Hematopoietic multipotent progenitor cell treated with erythropoietin and hydrocortisone succinate and interleukin-3 and kit ligand, for 8 days (in vitro differentiated cells): ENCODE data around the gene TREM1.
"Not testable (repeated sequence)": the region's sequence is repeated elsewhere in the genome, so short reads cannot be mapped to it uniquely, and the experiment has no call there.

Source experiments
- DNase-seq: peaks from one replicate; pipeline ENCODE4 v3.0.0-alpha.2; 2015

Gene TREM1

DNA sequence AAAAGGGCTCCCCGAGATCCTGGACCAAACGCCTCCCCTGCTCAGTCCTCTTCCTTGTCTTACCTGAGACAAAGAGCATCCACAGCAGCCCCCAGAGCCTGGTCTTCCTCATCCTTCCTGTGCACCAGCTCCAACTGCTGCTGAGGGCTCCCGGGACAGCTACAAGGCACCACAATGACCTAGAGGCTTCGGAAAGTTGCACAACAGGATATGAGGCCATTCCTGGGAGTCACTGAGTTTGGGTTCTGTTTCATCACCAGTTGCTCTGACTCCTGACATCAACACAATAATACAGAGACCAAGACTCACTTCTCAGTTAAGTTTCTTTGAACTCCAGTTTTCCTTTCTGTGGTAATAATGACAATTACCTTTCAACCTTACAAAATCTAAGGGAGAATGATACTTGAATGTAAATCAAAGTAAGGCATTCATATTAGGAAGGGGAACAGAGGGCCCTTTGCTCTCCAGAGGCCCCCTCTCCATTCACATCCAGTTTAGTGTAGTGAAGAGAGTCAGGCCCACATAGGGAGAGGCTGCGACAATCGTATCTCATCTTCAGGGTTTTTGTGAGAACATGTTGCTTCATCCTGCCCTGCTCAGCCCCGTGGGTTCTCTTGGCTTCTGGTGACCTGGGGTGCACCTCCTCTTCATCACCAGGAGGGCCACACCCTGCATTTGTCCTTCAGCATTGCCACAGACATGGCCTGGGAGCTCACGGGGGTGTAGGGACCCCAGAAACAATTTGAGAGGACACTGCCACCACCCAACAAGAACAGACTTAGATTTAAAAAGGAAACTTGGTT is at the start of gene TREM1:
TREM1 (minus strand) TSS at position 139 of the 803 bp plus-strand sequence; CDS start at position 112, 27 bp downstream.
- DNase-seq = peak; percentile 4

DNA sequence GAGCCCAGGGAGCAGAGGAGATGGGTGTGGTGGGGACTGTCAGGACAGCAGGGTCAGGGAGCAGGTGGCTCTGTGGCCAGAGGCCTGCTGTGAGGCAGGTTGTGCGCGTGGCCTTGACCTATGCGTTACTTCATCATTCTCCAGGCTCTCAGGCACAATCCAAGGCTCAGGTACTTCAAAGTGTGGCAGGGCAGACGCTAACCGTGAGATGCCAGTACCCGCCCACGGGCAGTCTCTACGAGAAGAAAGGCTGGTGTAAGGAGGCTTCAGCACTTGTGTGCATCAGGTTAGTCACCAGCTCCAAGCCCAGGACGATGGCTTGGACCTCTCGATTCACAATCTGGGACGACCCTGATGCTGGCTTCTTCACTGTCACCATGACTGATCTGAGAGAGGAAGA is 49.5 kb upstream of the TREM1 start:
- DNase-seq = no peak

GRCh38 chr6:41335296-41335695 is 48.8 kb upstream of the TREM1 start, which contains the start of gene NCR2:
NCR2 (plus strand) TSS chr6:41335608; CDS start chr6:41335877, 269 bp downstream.
- no peak for DNase-seq

GRCh38 chr6:41334482-41335040 is 48.1 kb upstream of the TREM1 start:
- DNase-seq = no peak

DNA sequence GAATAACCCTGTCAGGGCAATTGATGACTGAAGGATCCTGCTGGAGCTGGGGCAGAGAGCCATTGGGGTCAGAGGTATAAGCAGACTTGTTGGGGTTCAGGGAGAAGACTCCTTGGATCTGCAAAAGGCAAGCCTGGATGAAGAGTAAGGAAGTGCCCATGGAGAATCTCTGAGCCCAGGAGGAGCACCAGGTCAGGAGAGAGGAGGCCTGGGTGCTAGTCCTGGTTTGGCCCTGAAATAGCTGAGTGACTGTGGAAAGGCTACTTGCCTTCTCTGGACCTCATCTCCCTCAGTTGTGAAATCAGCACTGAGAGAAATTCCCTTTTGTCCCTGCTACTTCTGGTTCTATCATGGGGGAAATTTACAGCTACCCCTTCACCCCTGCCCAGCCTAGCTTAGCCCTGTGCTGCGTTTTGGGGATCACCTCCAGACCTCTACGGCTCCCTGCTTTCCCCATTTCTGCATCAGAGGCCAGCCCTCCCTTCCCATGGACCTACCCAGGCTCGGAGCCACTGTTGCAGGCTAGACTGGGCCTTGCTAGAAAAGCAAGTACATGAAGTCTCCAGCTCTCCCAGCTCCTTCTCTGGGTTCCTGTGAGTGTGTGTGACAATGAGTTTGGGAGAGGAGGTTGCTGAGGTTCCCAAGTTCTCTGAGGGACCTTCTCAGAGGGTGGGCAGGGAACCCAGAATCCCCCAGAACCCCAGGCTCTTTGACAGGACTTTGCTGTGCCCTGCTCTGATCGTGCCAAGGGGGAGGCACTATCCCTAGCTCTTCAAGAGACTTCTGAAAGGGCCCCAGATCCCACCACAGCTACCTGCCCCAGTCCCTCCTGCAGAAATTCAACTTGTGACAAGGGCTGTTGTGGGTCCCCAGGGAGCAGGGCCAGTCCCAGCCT is 46.6 kb upstream of the TREM1 start:
- no peak for DNase-seq

DNA sequence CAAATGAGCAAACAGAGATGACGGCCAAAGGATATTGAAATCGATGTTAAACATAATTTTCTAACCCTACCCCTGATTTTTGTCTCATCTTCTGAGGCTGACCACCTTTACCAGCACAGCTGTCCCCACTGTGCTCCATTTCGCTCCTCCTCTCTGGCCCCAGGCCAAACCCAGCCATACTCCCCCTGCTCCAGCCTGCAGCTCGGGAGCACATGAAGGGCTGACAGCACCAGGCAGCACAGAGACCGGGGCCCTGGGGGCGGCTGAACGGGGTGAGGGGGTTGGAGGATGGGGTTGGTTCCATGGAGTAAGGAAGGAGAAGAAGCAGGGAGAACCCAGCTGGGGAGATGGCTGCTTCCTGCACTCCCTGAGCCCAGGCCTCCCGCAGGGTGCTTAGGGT is 45.8 kb upstream of the TREM1 start:
- no peak for DNase-seq

- no peak for DNase-seq
Observed at GRCh38 chr6:41331401-41332150, 45.1 kb upstream of the TREM1 start.

- DNase-seq = no peak
Observed at GRCh38 chr6:41327177-41327576, 40.7 kb upstream of the TREM1 start.

DNA sequence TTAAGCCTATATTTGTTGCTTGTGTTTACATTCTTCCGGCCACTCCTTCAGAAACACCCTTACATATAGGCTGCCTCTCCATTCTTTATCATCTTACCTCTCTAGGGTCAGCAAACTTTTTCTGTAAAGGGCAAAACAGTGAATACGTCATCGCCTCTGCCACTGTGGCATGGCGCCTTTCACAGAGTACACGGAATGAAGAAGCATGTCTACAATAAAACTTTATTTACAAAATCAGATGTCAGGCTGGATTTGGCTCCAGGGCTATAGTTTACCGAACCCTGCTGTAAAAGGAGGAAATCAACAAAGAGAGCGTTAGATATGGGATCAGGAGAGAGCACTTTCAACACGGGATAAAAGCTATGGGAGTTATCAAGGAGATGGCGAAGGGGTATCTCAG is 39.6 kb upstream of the TREM1 start:
- DNase-seq = no peak

GRCh38 chr6:41325446-41326066 is 39.1 kb upstream of the TREM1 start:
- peak; percentile 91 for DNase-seq

- no peak for DNase-seq
Observed at GRCh38 chr6:41321183-41321582, 34.7 kb upstream of the TREM1 start.

GRCh38 chr6:41318654-41319565 is 32.4 kb upstream of the TREM1 start:
- peak; percentile 88 for DNase-seq

- no peak for DNase-seq
Observed at GRCh38 chr6:41318261-41318653, 31.8 kb upstream of the TREM1 start.

DNA sequence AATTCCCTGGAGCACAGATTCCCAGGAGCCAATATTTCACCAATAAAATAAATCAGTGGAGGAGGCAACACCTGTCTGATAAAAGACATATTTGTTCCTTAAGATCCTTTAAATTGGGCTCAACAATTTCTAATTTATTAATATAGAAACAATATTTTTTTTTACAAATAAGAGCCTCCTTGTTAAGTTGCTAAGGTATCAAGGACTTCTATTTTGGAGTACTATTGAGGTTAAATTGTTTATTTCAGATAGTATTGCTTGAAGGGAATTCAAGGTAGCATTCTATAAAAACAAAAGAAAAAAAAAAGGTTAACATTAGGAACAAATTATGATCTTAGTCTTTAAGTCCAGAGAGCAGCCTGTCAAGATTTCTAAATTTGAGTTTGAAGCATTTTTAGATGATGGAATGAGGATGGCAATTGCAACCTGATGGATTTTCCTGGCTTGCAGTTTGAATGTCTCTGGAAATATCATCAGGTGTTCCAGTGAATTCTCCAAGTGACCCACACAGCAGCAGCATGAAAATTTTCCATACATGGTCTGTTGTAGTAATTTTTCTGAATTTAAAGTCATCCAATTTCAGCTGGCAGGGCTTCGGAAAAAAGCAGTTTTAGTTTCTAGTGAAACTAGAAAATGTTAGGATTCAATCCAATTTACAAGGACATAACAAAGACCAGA is 29.6 kb upstream of the TREM1 start:
- DNase-seq = no peak

DNA sequence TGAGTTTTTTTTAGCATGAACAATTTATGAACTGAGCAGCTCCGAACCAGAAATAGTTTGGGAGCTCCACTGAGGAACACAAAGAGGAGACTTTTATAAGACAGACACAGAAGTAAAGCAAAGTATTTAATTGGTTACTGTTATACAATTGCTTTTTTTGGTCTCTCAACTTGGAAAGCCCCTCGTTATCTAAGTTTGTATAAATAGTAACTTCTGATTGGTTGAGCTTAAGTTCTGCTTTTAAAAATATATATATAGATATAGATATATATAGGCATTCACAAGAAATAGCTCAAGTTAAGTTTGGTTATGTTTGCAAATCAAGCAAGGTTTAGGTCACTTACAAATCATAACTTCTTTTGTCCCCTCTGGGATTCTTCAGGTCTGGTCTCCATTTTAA is 28.7 kb upstream of the TREM1 start:
- DNase-seq = no peak

GRCh38 chr6:41306187-41306854 is 19.8 kb upstream of the TREM1 start:
- peak; percentile 70 for DNase-seq

- no peak for DNase-seq
Observed at GRCh38 chr6:41302638-41303037, 16.2 kb upstream of the TREM1 start.

DNA sequence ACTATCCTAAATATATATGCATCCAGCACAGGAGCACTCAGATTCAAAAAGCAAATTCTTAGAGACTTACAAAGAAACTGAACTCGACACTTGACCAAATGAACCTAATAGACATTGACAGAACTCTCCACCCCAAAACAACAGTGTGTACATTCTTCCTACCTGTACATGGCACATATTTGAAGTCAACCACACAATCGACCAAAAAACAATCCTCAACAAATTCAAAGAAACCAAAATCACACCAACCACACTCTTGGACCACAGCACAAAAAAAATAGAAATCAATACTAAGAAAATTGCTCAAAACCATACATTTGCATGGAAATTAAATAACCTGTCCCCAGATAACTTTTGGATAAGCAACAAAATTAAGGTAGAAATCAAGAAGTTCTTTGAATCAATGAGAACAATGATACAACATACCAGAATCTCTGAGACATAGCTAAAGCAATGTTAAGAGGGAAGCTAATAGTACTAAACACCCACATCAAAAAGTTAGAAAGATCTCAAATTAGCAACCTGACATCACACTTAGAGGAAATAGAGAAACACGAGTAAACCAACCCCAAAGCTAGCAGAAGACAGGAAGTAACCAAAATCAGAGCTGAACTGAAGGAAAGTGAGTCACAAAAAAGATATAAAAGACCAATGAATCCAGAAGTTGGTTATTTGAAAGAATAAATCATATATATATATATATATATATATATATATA is 12.5 kb upstream of the TREM1 start:
- DNase-seq = no peak

DNA sequence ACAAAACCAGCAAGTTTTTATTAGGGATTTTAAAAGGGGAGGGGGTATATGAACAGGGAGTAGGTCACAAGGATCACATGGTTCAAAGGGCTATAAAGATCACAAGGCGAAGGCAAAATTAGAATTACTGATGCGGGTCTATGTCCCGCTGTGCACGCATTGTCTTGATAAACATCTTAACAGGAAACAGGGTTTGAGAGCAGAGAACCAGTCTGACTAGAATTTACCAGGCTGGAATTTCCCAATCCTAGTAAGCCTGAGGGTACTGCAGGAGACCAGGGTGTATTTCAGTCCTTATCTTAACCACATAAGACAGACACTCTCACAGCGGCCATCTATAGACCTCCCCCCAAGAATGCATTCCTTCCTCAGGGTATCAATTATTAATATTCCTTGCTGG is 10.8 kb upstream of the TREM1 start:
- DNase-seq = not testable (repeated sequence)
